OCI-LY7 (cell line): ENCODE results near the gene MSRB3. TPM values are rescaled to one million over a fixed set of nuclear protein-coding genes. Genes with fewer than 3 reads are reported as not detected.

ENCODE experiments used
- BruUV-seq: library from RNA; stranded (reverse); fragments of 400-500 nt; replicated peaks from 2 replicates; lab custom pipeline; 2021; lab: Mats Ljungman, UMichigan
- CTCF ChIA-PET: fragments of 300-600 bp; sonication (Branson Sonifier 250); formaldehyde crosslinking; loops from one replicate; lab custom pipeline; 2022; ENCODE audit warnings: antibody characterized with exemption; ENCODE audit not compliant: unreplicated experiment; lab: Charles Lee
- POLR2A ChIA-PET: fragments of 300-600 bp; sonication (Branson Sonifier 250); formaldehyde crosslinking; loops from one replicate; lab custom pipeline; 2022; ENCODE audit warnings: antibody characterized with exemption; lab: Charles Lee
- DNase-seq: peaks from one replicate; pipeline ENCODE4 v3.0.0-alpha.2; 2015; ENCODE audit warnings: low spot score
- H2AFZ ChIP-seq: fragments of 200-600 bp; sonication (generic), shearing (Covaris generic); 2 replicates; pipeline ENCODE4 v1.6.1; 2014; ENCODE audit warnings: mild to moderate bottlenecking, antibody characterized with exemption, low read length, moderate library complexity
- H3K27ac ChIP-seq: fragments of 200-600 bp; sonication (generic); 2 replicates; pipeline ENCODE4 v1.5.1; 2014; ENCODE audit warnings: mixed run types, low read depth, mild to moderate bottlenecking, moderate library complexity, low read length, inconsistent platforms; ENCODE audit not compliant: poor library complexity, severe bottlenecking
- H3K36me3 ChIP-seq: fragments of 200-600 bp; sonication (generic); 2 replicates; pipeline ENCODE4 v1.6.1; 2014; ENCODE audit warnings: mild to moderate bottlenecking, antibody characterized with exemption, low read length, moderate library complexity, mixed read lengths; ENCODE audit not compliant: insufficient read depth
- H3K4me1 ChIP-seq: fragments of 200-600 bp; sonication (generic); 2 replicates; pipeline ENCODE4 v1.5.1; 2014; ENCODE audit warnings: mild to moderate bottlenecking, low read length; ENCODE audit not compliant: insufficient read depth, poor library complexity, severe bottlenecking
- H3K4me2 ChIP-seq: fragments of 200-600 bp; sonication (generic); 2 replicates; pipeline ENCODE4 v1.6.1; 2014; ENCODE audit warnings: mild to moderate bottlenecking, low read length
- H3K4me3 ChIP-seq: fragments of 200-600 bp; sonication (generic); 2 replicates; pipeline ENCODE4 v1.5.1; 2014; ENCODE audit warnings: mild to moderate bottlenecking, low read depth, low read length; ENCODE audit not compliant: poor library complexity, severe bottlenecking
- H3K79me2 ChIP-seq: fragments of 200-600 bp; sonication (generic); 2 replicates; pipeline ENCODE4 v1.6.1; 2016; ENCODE audit warnings: low read depth, mild to moderate bottlenecking, low read length, moderate library complexity, mixed read lengths; ENCODE audit not compliant: insufficient read depth
- H3K9me2 ChIP-seq: fragments of 200-600 bp; sonication (generic); 2 replicates; pipeline ENCODE4 v1.6.1; 2016; ENCODE audit warnings: mild to moderate bottlenecking, low read length, mixed read lengths; ENCODE audit not compliant: insufficient read depth
- H3K9me3 ChIP-seq: fragments of 200-600 bp; sonication (generic); 2 replicates; pipeline ENCODE4 v1.6.1; 2014; ENCODE audit warnings: mild to moderate bottlenecking, mixed run types, low read length, mixed read lengths
- H4K20me1 ChIP-seq: fragments of 200-600 bp; sonication (generic); 2 replicates; pipeline ENCODE4 v1.6.1; 2014; ENCODE audit warnings: mild to moderate bottlenecking, antibody characterized with exemption, low read length, moderate library complexity, mixed read lengths; ENCODE audit not compliant: insufficient read depth
- EZH2phosphoT487 ChIP-seq: fragments of 200-600 bp; sonication (generic); IDR thresholded peaks from 2 replicates; pipeline ENCODE4 v1.6.1; 2018; ENCODE audit warnings: low read depth, borderline replicate concordance, mild to moderate bottlenecking, mixed run types, antibody characterized with exemption, low read length, moderate library complexity, mixed read lengths
- intact Hi-C: fragments of 100-400 bp; cut with micrococcal nuclease; formaldehyde crosslinking; loops from one replicate; pipeline ENCODE4 v1.10.0; 2022; ENCODE audit not compliant: unreplicated experiment
- total RNA-seq, 2 experiments: library from RNA; depleted of rRNA in 1 of 2; stranded (reverse); fragments of >200 nt in 1 of 2; shearing (Covaris generic) in 1 of 2; gene quantifications; 2 replicates each; pipeline ENCODE4 v1.2.3, GENCODE V29; 2014 to 2022
- TF ChIP-seq, protein P1 (sequence below): fragments of 200-600 bp; sonication (generic); conservative IDR thresholded peaks from 2 replicates; pipeline ENCODE4 v1.5.1; 2014; ENCODE audit warnings: mild to moderate bottlenecking, antibody characterized with exemption, low read length, moderate library complexity, mixed read lengths

MSRB3 gene
- total RNA-seq, 2 experiments from 2014 or later = not detected

DNA sequence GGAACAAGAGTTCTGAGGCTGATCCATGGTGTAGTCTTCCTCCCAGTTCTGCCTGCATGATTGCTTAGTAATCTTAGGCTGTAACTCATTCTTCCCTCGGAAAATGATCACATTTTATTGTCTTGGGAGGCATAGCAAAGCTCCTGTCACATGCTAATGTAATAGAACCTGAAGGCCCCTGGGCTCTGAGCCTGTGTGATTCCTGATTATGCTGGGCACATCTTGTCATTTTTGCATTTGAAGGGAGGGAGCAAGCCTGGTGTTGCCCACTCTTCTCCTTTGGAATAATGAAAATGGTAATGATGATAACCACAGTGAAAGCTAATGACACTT is 215.4 kb downstream of the MSRB3 start:
- intact Hi-C loops = no loop called here
- no peak overlapping the region for H3K4me2 ChIP-seq

DNA sequence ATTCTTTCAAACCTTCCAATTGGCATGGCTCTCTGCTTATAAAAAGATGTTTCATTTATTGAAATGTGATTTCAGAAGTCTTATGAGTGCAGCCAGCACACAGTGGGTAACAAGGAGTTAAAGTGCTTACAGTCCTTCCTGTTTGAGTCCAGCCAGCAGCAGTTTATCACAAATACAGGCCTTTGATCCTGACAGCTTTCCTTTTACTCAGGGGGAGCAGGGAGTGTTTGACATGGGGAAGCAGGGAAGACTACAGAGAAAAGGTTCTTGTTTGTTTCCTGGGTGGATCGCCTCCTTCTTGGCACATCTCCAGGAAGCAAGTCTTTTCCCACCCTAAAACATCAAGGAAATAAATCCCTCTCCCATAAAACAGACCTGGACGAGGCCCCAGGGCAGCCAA is 216.1 kb downstream of the MSRB3 start:
- CTCF ChIA-PET = no interaction called here
- no peaks in the 10 kb centered on the region for H3K4me1 ChIP-seq
- H3K4me3 ChIP-seq = no peak overlapping the region
- H2AFZ ChIP-seq = no peak overlapping the region
- intact Hi-C loops = no loop called here
- DNase-seq = no peak
- no peaks in the 10 kb centered on the region for H3K36me3 ChIP-seq
- no peaks in the 10 kb centered on the region for H4K20me1 ChIP-seq
- TF ChIP-seq, protein P1, sequence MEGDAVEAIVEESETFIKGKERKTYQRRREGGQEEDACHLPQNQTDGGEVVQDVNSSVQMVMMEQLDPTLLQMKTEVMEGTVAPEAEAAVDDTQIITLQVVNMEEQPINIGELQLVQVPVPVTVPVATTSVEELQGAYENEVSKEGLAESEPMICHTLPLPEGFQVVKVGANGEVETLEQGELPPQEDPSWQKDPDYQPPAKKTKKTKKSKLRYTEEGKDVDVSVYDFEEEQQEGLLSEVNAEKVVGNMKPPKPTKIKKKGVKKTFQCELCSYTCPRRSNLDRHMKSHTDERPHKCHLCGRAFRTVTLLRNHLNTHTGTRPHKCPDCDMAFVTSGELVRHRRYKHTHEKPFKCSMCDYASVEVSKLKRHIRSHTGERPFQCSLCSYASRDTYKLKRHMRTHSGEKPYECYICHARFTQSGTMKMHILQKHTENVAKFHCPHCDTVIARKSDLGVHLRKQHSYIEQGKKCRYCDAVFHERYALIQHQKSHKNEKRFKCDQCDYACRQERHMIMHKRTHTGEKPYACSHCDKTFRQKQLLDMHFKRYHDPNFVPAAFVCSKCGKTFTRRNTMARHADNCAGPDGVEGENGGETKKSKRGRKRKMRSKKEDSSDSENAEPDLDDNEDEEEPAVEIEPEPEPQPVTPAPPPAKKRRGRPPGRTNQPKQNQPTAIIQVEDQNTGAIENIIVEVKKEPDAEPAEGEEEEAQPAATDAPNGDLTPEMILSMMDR = no peak
- no peak for TF ChIP-seq EZH2phosphoT487
- no peak overlapping the region for H3K27ac ChIP-seq
- H3K79me2 ChIP-seq = no peaks in the 10 kb centered on the region
- H3K9me3 ChIP-seq = no peaks in the 10 kb centered on the region
- no peaks in the 10 kb centered on the region for H3K9me2 ChIP-seq
- no peak overlapping the region for H3K4me2 ChIP-seq
- BruUV-seq = no TSS peak
- POLR2A ChIA-PET = no interaction called here

More for the DNA sequence above, 215.4 kb downstream of the MSRB3 start:
- TF ChIP-seq, protein P1 = no peak
- no peak for TF ChIP-seq EZH2phosphoT487
- Histone ChIP-seq H3K9me3 (no peaks in the 10 kb centered on the region), H3K79me2 (no peaks in the 10 kb centered on the region), H4K20me1 (no peaks in the 10 kb centered on the region), H3K4me3 (no peak overlapping the region), H3K9me2 (no peaks in the 10 kb centered on the region), H3K36me3 (no peaks in the 10 kb centered on the region), H3K27ac (no peak overlapping the region), H3K4me1 (no peaks in the 10 kb centered on the region), H2AFZ (no peak overlapping the region)
- ChIA-PET CTCF (no interaction called here), POLR2A (no interaction called here)
- no peak for DNase-seq
- no TSS peak for BruUV-seq

DNA sequence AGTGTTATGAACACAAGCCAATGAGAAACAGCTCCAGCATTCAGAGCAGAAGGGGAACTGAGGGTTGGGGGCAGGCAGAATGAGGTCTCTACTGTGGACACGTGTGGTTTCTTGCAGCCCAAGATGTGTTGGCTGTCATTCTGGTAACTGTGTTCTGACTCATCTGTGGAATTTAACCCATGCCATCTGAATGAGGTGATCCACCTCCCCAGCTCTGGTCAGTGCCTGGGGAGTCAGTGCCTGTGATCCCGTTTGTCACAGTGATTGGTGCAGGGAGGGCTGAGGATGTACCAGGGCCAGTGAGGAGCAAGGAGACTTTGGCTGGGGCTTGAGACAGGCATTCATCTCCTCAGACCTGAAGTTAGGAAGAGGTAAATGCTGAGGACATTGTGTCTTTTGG is 216.8 kb downstream of the MSRB3 start:
- no peak overlapping the region for H2AFZ ChIP-seq
- ChIA-PET CTCF (no interaction called here), POLR2A (no interaction called here)
- H3K9me2 ChIP-seq = no peaks in the 10 kb centered on the region
- no peak for DNase-seq
- no peaks in the 10 kb centered on the region for H3K9me3 ChIP-seq
- no peak overlapping the region for H3K4me3 ChIP-seq
- no peak overlapping the region for H3K27ac ChIP-seq
- TF ChIP-seq, protein P1 = no peak
- no peak for TF ChIP-seq EZH2phosphoT487
- intact Hi-C loops = no loop called here
- no peaks in the 10 kb centered on the region for H3K36me3 ChIP-seq
- no peaks in the 10 kb centered on the region for H4K20me1 ChIP-seq
- BruUV-seq = no TSS peak
- no peaks in the 10 kb centered on the region for H3K4me1 ChIP-seq
- no peak overlapping the region for H3K4me2 ChIP-seq
- no peaks in the 10 kb centered on the region for H3K79me2 ChIP-seq
